HG02642 (cell line): ENCODE measurements around the gene SLC25A20.
"Not testable (repeated sequence)": the region's sequence is repeated elsewhere in the genome, so short reads cannot be mapped to it uniquely, and the experiment has no call there.

Experiments
- ATAC-seq: cut with Tn5 transposase; IDR thresholded peaks from one replicate; pipeline ENCODE4 v1.9.1; 2021; ENCODE audit warnings: mild to moderate bottlenecking; ENCODE audit not compliant: unreplicated experiment, poor library complexity

The SLC25A20 gene

DNA sequence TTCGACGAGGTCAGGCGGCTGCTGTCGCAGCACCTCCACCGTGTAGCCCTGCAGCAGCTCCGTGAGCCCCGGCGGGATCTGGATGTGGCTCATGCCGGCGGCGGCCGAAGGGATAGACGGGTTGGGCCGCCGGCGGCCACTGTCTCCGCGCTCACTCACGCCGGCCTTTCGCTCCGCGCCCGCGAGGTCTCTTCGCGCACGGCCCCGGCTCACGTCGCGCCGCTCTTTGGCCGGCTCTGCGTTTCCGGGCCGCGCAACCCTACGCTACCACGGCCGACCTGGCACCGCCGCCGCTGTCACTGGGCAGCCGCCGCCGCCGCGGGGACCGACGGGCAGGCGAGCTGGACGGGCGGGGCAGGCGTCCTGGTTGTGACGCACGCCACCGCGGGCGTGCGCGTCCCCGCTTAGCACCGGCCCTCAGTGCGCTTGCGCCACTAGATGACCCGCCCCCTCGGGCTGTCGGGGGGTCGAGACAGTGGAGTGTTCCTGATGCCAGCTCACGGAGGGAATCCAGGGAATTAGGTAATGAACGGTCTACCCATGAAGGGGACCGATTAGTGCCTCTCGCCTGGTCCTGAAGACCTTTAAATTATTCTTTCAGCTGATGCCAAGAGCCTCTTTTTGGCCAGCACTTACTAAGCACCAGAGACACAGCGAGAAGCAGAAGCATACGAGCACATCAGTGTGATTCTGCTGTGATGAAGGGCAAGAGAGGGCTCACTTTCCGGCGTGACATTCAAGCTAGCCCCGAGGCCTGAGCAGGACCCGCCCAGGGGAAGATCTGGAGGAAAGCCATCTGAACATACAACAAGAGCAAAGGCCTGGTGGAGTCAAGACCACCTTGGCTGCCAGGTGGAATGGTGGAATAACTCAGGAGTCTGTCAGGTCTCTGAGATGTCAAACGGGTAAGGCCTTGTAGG is 50.9 kb downstream of the SLC25A20 start, which contains the start of gene PRKAR2A:
PRKAR2A (minus strand) TSS at position 371 of the 920 bp plus-strand sequence; CDS start at position 93, 278 bp downstream.
- ATAC-seq = peak; percentile 93

DNA sequence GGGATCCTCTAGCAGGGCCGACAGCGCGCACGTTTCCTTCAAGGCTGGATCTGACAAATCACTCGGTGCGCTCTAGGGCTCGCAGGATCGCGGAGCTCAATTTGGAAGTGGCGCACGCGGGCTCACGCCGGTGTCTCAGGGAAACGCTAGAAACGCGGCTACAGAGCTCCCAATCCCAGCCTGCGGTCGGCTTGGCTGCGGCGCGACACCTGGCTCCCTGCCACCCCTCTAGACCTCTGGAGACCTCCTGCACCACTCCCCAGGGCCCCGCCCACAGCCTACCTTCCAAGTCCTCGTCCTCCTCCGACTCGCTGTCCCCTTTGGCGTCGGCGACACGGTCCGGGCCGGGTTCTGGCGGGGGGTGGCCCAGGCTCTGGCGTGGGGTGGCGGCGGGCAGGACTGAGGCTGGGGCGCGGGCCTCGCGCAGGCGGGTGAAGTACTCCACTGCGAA is 51.6 kb downstream of the SLC25A20 start:
- peak; percentile 41 for ATAC-seq

DNA sequence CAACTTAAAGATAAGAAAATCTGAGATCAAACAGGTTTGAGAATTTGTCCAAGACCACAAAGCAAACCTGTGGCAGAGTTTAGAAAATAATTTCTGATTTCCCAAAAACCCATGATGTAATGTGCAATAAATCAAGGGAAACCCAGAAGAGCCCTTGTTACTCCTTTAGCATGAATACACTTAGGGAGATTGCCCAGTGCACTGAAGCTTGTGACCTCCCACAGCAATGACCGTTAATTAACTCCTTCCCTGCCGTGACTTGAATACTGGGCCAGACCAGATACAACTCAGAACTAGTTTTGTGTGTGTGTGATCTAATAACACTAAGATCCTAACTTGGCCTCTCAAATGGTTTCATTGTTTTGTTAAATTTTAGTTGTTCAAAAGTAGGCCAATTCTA is 53.5 kb downstream of the SLC25A20 start:
- ATAC-seq = no peak

DNA sequence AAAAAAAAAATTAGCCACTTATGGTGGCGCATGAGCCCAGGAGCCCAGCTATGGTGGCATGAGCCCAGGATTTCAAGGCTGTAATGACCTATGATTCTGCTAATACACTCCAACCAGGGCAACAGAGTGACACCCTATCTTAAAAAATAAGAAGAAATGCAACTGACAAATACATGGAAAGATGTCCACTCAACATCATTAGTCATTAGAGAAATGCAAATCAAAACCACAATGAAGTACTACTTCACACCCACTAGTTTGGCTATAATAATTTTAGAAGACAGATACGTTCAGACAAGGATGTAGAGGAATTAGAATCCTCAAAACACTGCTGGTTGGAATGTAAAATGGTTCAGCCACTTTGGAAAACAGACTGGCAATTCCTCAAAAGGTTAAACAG is 61.5 kb downstream of the SLC25A20 start:
- ATAC-seq = no peak

DNA sequence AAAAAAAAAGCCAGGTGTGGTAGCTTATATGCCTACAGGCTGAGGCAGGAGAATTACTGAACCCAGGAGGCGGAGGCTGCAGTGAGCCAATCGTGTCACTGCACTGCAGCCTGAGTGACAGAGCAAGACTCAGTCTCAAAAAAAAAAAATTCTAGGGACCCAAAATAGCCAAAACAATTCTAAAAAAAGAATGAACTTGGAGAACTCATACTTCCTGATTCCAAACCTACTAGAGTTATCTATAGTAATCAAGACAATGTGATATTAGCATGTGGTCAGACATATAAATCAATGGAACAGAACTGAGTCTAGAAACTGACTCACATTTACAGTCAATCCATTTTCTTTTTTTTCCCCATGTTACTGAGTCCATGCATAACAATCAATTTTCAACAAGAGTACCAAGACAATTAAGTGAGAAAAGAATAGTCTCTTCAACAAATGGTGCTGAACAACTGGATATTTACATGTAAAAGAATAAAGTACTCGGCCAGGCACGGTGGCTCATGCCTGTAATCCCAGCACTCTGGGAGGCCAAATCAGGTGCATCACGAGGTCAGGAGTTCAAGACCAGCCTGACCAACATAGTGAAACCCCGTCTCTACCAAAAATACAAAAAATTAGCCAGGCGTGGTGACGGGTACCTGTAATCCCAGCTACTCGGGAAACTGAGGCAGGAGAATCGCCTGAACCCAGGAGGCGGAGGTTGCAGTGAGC is 62.9 kb downstream of the SLC25A20 start:
- no peak for ATAC-seq

DNA sequence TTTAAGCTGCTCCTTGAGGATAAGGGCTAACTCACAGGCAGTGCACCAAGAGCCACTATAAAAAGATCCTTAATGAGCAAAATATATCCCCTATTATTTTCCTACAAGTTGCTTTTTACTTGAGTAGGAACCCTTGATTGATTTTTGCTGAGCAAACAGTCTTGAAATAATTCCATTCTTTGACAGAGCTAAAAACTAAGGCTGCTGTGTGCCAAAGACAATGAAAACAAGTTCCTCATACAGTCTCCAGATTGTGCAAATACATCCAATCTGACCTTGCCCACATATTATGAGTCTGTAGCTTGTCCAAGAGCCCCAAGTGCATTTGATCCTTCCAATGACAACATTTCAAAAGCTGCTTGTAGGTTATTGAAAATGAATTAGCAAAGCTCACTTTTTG is 66.0 kb downstream of the SLC25A20 start:
- no peak for ATAC-seq

DNA sequence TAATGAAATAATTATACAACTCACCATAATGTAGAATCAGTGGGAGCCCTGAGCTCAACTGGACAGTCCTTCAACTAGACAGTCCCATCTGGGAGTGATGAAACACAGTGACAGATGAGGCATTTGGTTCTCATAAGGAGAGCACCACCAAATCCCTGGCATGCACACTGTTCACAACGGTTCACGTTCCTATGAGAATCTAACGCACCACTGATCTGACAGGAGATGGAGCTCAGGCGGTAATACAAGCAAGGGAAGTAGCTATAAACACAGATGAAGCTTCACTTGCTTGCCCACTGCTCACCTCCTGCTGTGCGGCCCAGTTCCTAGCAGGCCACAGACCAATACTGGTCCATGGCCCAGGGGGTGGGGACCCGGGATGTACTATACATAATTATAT is 68.0 kb downstream of the SLC25A20 start:
- ATAC-seq = no peak

DNA sequence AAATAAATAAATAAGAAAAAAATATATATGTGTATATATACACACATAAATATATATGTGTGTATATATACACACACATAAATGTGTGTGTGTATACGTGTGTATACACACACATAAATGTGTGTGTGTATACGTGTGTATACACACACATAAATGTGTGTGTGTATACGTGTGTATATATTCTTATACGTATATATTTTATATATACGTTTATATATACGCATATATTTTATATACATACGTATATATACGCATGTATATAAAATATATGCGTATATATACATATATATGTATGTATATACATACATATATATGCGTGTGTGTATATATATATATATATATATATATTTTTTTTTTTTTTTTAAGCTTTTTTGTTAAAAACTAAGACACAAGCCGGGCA is 69.2 kb downstream of the SLC25A20 start:
- not testable (repeated sequence) for ATAC-seq

DNA sequence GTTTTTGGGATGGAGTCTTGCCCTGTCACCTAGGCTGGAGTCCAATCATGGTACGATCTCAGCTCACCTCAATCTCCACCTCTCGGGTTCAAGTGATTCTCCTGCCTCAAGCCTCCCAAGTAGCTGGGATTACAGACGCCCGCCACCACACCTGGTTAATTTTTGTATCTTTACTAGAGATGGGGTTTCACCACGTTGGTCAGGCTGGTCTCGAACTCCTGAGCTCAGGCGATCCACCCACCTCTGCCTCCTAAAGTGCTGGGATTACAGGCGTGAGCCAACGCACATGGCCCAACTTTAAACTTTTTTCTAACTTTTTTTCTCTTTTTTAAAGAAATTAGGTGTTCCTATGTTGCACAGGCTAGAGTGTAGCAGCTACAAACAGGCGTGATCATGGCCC is 70.8 kb downstream of the SLC25A20 start:
- ATAC-seq = not testable (repeated sequence)

DNA sequence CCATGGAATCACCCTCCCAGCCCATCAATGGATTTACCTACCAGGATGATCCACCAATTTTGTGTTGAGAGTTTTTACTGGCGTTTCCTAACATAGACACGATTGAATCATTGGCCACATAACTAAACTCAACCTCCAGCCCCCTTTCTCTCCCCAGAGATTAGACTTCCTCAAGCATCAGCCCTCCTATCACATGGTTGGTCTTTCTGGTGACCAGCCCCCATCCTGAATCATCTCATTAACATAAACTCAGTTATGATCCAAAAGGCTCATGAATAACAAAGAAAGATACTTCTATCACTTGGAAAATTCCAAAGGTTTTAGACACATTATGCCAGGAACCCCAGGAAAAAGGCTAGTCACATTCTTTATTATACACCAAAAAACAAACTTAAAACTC is 72.2 kb downstream of the SLC25A20 start:
- ATAC-seq = no peak

DNA sequence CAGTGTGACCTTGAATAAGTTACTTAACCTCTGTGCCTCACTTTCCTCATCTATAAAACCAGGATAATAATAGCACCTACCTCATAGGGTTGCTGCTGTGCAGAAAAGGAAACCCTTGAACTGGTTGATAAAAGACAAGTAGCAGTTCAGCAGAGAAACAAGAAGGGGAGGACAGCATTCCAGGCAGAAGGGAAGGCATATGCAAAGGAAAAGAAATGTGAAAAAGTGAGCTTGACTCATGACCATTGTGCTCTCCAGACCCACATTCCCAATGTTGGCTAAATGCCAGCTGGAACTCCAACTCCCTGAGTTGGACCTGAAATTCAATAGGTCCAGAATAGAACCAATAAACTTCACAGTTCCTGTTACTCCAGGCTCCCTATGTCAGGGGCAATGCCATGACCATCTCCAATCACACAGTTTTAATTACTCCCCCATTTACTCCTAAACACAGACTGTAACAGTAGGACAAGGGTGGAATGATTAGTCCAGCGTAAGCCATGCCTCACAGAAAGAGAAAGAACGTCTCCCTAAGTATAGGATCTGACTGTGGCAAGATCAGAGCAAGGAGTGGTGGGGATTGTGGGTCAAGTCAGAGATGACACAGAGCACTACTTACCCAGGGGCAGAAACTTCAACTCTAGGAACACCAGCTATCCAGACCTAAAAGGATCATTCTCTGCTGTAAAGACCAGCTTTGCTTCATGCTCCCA is 77.9 kb downstream of the SLC25A20 start:
- no peak for ATAC-seq

DNA sequence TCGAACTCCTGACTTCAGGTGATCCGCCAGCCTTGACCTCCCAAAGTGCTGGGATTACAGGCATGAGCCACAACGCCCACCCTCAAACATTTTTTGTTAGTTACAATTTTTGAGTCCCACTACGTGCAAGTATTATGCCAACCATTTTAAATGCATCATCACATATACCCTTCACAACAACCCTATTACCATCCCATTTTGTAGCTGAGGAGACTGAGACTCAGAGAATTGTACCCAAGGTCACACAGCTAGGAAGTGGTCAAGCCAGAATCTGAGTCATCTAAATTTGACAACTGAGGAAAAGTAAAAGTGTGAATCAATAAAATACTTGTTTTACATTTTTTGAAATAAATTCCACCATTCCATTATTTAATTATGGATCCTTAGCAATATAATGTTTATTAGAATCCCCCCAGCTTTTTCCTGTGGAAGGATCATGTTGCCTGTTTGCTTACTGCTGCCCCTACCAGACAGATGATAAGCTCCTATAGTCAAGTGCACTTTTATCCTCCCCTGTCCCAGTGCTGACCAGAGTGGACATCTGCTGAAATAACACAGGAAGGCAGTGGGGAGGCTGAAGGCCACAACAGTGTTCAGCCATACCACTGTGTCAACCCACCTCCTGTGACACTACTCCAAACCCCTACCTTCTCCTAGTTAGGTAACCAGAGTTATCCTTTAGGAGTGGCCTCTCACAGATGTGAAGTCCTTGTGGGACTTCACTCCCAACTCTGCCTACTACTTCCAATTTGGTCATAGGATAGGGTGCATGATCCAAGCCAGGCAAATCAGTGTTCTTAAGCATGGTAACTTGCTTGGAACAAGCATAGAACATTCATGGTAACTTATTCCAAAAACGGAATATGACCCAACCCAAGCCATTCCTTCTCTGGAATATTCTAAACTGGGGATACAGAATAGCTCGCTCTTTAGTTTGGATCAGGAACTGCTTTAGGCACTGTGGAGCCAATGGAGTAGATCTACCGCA is 79.2 kb downstream of the SLC25A20 start:
- ATAC-seq = no peak

DNA sequence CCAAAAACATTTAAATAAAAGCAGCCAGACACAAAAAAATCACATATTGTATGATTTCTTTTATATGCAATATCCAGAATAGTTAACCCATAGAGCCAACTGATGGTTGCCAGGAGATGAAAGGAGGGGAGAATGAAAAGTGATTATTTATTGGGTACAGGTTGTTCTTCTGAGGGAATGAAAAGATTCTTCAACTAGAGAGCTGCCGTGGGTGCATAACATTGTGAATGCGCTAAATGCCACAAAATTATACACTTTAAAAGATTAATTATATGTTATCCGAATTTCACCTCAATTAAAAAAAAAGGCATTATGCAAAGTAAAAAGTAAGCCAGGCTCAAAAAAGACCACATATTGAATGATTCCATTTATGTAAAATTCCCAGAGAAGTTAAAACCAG is 87.2 kb downstream of the SLC25A20 start:
- no peak for ATAC-seq
